Transverse colon (tissue), 4 donors: ENCODE data around the gene FAM149B1. TPM values are rescaled to one million over a fixed set of nuclear protein-coding genes. Genes with fewer than 3 reads are reported as not detected.
"Not testable (repeated sequence)": the region's sequence is repeated elsewhere in the genome, so short reads cannot be mapped to it uniquely, and the experiment has no call there.

Source experiments
- DNase-seq: peaks from one replicate; pipeline ENCODE4 v3.0.0-alpha.2; 2019
- H3K27ac ChIP-seq, 4 donors: fragments of 200-600 bp; sonication (generic); 2 replicates each; pipeline ENCODE4 v1.5.1; 2016 to 2018; ENCODE audit warnings: inconsistent platforms in 4 of 4
- H3K27me3 ChIP-seq: fragments of 200-600 bp; sonication (generic); 2 replicates; pipeline ENCODE4 v1.5.1; 2017; ENCODE audit warnings: inconsistent platforms
- H3K36me3 ChIP-seq, 4 donors: fragments of 200-600 bp; sonication (generic); 2 replicates each; pipeline ENCODE4 v1.5.1; 2017 to 2019; ENCODE audit warnings: inconsistent platforms in 4 of 4
- H3K4me1 ChIP-seq, 4 donors: fragments of 200-600 bp; sonication (generic); 2 replicates each; pipeline ENCODE4 v1.5.1; 2017 to 2020; ENCODE audit warnings: inconsistent platforms in 4 of 4
- H3K4me3 ChIP-seq, 4 donors: fragments of 200-600 bp; sonication (generic); 1 replicate in 1 of 4; 2 replicates in 3 of 4; pipeline versions ENCODE4 v1.5.1 to v1.6.1; 2017 to 2019; ENCODE audit warnings: inconsistent platforms in 4 of 4
- H3K9me3 ChIP-seq, 2 donors: fragments of 200-600 bp; sonication (generic); 2 replicates each; pipeline ENCODE4 v1.5.1; 2017 to 2019; ENCODE audit warnings: inconsistent platforms in 2 of 2
- EP300 ChIP-seq: sonication (generic); formaldehyde crosslinking; IDR thresholded peaks from one replicate; pipeline ENCODE4 v1.6.1; 2017; ENCODE audit warnings: antibody characterized with exemption, low read depth
- POLR2A ChIP-seq: fragments of 450-650 bp; IDR thresholded peaks from one replicate; pipeline ENCODE4 v1.6.1; 2016; ENCODE audit warnings: antibody characterized with exemption, mild to moderate bottlenecking, moderate library complexity
- POLR2AphosphoS5 ChIP-seq, 3 donors: sonication (generic); formaldehyde crosslinking; IDR thresholded peaks; one replicate each; pipeline ENCODE4 v1.6.1; 2016; ENCODE audit warnings: antibody characterized with exemption in 3 of 3
- WGBS, 2 donors: methylation state at CpG; one replicate each; pipeline ENCODE4 v1.1.5; 2018; ENCODE audit warnings: low coverage in 1 of 2; 5-methylcytosine and 5-hydroxymethylcytosine counted together
- in situ Hi-C, 4 donors: fragments of 200-750 bp; cut with MboI; loops; one replicate each; pipeline versions ENCODE4 v1.15.0 to v1.15.1; 2017; ENCODE audit warnings: low sequenced_read_pairs in 3 of 4, low pct_ligation_motif_present in 1 of 4, low pct_unique_long_range_greater_than_20kb in 1 of 4
- intact Hi-C: fragments of 100-400 bp; cut with DNase I; formaldehyde crosslinking; loops from one replicate; pipeline ENCODE4 v1.15.1; 2023; ENCODE audit warnings: low total_unique reads
- total RNA-seq, 4 donors: library from RNA; depleted of rRNA; stranded (reverse); fragments of >200 nt; gene quantifications; one replicate each; pipeline ENCODE4 v1.1.0, GENCODE V29; 2016
- TF ChIP-seq, protein P1 (sequence below), 5 experiments: fragments of 200-600 bp in 3 of 5; fragments of 450-650 bp in 2 of 5; sonication (generic) in 3 of 5; IDR thresholded peaks; 1 replicate in 2 of 5; 2 replicates in 3 of 5; pipeline ENCODE4 v1.5.1; 2016 to 2017; ENCODE audit warnings: antibody characterized with exemption in 5 of 5, inconsistent platforms in 3 of 5, mild to moderate bottlenecking in 2 of 5, moderate library complexity in 1 of 5

FAM149B1 gene
- total RNA-seq, 4 donors from 2014 or later, result 9.7 to 32.0 (median 17.3) TPM

DNA sequence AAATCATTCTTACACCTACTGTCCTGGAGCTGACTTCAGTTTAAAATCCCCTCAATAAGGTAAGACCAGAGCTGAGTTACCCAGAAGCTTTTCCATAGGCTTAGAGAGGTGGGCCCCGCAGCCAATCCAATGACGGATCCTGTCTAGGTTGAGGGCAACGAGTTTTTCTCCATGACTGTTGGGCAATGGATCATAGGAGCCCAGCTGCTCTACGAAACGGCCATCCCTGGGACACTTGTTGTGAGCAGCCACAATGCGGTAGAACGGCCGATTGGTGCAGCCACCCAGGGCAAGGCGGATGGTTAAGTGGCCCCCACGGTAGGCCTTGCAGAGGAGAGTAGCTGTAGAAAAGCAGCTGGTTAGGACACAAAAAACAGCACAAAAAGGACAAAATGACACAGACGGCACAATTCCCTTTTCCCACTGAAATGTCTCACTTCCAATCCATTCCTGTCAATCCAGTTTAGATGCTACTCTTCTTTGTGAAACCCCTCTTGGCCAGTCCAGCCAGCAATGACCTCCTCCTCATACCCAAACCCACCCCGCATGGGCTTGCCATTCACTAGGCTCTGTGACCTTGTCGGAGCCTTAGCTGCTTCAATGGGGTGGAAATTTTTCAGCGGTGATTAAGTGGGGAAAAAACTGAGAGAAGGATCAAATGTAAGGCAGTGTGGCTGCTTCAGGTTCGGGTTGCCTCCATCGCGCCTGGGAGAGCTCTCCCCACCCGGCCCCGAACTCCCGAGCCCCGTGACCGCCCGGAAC, 83.9 kb downstream of the FAM149B1 start:
- no peak for DNase-seq
- H3K27me3 ChIP-seq, result no peaks in the 10 kb centered on the region
- TF ChIP-seq, protein P1, sequence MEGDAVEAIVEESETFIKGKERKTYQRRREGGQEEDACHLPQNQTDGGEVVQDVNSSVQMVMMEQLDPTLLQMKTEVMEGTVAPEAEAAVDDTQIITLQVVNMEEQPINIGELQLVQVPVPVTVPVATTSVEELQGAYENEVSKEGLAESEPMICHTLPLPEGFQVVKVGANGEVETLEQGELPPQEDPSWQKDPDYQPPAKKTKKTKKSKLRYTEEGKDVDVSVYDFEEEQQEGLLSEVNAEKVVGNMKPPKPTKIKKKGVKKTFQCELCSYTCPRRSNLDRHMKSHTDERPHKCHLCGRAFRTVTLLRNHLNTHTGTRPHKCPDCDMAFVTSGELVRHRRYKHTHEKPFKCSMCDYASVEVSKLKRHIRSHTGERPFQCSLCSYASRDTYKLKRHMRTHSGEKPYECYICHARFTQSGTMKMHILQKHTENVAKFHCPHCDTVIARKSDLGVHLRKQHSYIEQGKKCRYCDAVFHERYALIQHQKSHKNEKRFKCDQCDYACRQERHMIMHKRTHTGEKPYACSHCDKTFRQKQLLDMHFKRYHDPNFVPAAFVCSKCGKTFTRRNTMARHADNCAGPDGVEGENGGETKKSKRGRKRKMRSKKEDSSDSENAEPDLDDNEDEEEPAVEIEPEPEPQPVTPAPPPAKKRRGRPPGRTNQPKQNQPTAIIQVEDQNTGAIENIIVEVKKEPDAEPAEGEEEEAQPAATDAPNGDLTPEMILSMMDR (IDR thresholded peaks at IDR 0.05), result no peak
- no peak for TF ChIP-seq POLR2A
- TF ChIP-seq POLR2AphosphoS5 (IDR thresholded peaks at IDR 0.05), result no peak
- no peak for TF ChIP-seq EP300
- in situ Hi-C loops, result loop anchor here in 1 of 4 donors (25.0 kb wide), 1 partner anchor 385 kb away; the partner anchor contains the start of gene MYOZ1
- H3K36me3 ChIP-seq, result peaks cover 0 to 4% (median 0%) of the 10 kb centered on the region in 4 donors
- H3K27ac ChIP-seq, result peak overlapping the region; percentile 88 to 96 (median 93)
- WGBS, 2 donors, result 4 to 15% methylated on average over 5 to 23 of the region's 23 CpGs
- H3K4me3 ChIP-seq, result peak overlapping the region; percentile 71 to 92 (median 78)
- intact Hi-C loops, result no loop called here
- no peaks in the 10 kb centered on the region for H3K9me3 ChIP-seq
- peaks cover 17 to 32% (median 29%) of the 10 kb centered on the region in 4 donors for H3K4me1 ChIP-seq

DNA sequence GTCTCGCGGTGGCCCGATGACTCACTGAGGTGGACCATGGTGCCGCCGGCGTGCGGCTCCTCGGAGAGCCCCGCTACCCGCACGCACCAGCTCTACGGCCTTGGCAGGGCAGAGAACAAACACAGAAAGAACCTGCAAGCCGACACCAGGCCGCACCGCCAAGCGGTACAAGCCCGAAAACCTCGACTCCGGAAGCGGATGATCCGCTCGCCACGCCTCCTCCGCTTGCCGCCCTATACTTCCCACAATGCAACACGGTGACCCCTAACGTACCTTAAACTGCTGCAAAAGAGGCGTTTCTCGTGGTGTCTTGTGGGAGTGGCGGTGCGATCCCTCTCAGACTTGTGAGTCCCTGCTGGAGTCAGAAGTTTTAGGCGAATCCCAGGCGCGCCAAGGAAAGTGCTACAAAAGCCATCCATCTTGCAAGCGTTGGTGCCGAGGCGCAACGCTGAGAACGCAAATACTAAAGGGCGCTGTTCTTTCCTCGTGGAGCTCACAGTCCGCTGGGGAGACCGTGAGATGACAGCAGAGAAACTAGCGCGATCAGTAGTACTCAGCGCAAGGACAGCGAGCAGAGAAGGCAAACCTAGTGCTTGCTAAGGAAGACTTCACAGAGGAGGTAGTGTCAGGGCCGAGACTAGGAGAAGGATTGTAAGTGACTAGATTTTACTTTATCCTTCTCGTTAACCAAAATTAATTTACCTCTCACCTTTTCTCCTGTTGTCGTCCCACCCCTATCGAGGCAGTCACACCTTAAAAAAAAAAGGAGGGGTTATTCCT, 84.7 kb downstream of the FAM149B1 start, which contains the start of gene MRPS16:
TSS of gene MRPS16 (minus strand) at position 200 of the 780 bp plus-strand sequence. CDS start at position 38, 162 bp downstream.
- in situ Hi-C loops, result loop anchor here in 1 of 4 donors (25.0 kb wide), 1 partner anchor 385 kb away; the partner anchor contains the start of gene MYOZ1
- peak within 1 kb of the TSS; percentile 71 to 92 (median 78) for H3K4me3 ChIP-seq
- TF ChIP-seq POLR2AphosphoS5 (IDR thresholded peaks at IDR 0.05), result peak; percentile 89 to 96 (median 94)
- TF ChIP-seq, protein P1 (IDR thresholded peaks at IDR 0.05), result peak in 1 of 5 experiments; percentile 23
- TF ChIP-seq POLR2A, result peak; percentile 86
- TF ChIP-seq EP300, result no peak
- peaks cover 17 to 30% (median 26%) of the 10 kb centered on the region in 4 donors for H3K4me1 ChIP-seq
- H3K27ac ChIP-seq, result peak within 1 kb of the TSS; percentile 88 to 96 (median 93)
- no peaks in the 10 kb centered on the region for H3K9me3 ChIP-seq
- H3K36me3 ChIP-seq, result peaks cover 0 to 4% (median 0%) of the 10 kb centered on the region in 4 donors
- H3K27me3 ChIP-seq, result no peaks in the 10 kb centered on the region
- WGBS, 2 donors, result 0 to 1% methylated on average over 9 to 50 of the region's 51 CpGs
- intact Hi-C loops, result no loop called here
- peak; percentile 96 for DNase-seq

DNA sequence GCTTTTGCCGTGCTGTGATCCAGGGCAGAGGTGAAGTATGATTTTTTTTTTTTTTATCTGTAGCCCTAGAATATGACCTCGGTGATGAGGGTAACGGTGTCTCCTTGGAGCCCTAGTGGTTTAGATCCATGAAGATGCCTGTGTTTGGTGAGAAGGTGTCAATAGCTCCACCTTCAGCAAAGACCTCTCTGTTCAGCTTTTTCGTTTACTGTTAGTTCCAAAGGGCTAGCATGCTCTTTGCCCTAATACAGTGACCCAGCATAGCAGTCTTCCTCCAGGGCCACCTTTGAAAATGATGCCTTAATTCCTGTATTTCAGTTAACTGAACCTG, 85.3 kb downstream of the FAM149B1 start:
- in situ Hi-C loops, result loop anchor here in 1 of 4 donors (25.0 kb wide), 1 partner anchor 384 kb away; the partner anchor contains the start of gene MYOZ1
- Histone ChIP-seq H3K27me3 (no peaks in the 10 kb centered on the region), H3K36me3 (peaks cover 0 to 4% (median 0%) of the 10 kb centered on the region in 4 donors), H3K27ac (peak overlapping the region; percentile 88 to 96 (median 93)), H3K4me1 (peaks cover 17 to 24% (median 22%) of the 10 kb centered on the region in 4 donors), H3K4me3 (peak overlapping the region; percentile 71 to 92 (median 78)), H3K9me3 (no peaks in the 10 kb centered on the region)
- 0% methylated on average over 1 to 4 of the region's 4 CpGs for WGBS, 2 donors
- intact Hi-C loops, result no loop called here
- TF ChIP-seq, protein P1 (IDR thresholded peaks at IDR 0.05), result peak in 1 of 5 experiments; percentile 11
- no peak for TF ChIP-seq EP300
- DNase-seq, result no peak

DNA sequence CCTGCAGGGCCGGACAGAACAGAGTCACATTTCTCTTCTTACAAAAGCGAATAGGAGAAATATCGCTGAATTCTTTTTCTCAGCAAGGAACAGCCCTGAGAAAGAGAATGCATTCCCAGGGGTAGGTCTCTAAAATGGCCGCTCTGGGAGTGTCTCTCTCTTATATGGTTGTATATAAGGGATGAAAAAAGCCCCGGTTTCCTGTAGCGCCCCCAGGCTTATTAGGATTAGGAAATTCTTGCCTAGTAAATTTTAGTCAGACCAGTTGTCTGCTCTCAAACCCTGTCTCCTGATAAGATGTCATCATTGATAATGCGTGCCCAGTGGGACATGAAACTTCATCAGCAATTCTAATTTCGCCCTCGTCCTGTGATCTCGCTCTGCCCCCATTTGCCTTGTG, 90.7 kb downstream of the FAM149B1 start:
- H3K4me3 ChIP-seq, DNase-seq, H3K4me1 ChIP-seq, intact Hi-C loops, H3K9me3 ChIP-seq, H3K27ac ChIP-seq, H3K36me3 ChIP-seq, H3K27me3 ChIP-seq: not testable (repeated sequence)
- WGBS, 2 donors, result 96% methylated on average over 10 of the region's 10 CpGs
- in situ Hi-C loops, result loop anchor here in 1 of 4 donors (25.0 kb wide), 1 partner anchor 379 kb away; the partner anchor contains the start of gene MYOZ1
